ENCODE results near the gene TPM1. TPM values are rescaled to one million over a fixed set of nuclear protein-coding genes. Genes with fewer than 3 reads are reported as not detected.

The TPM1 gene
- total RNA-seq, 3 donors from 2014 or later, result 333 to 609 (median 575) TPM

DNA sequence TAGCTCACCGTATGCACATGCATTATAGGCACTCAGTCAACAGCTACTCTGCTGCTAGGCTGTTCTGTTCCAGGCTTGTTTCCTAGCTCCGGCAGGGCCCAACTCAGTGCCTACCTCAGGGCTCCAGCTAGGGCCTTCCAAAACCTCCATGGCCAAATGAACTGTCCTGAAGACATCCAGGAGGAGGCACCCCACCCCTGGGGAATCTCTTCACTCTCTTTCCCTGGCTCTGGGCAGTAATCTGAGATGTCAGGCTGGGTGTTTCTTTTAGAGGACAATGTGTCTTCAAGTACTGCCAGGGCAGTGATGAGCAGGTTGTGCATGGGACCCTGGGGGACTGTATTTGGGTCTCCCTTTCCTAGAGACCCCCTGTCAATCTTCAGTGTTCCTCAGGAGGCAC, 38.3 kb upstream of the TPM1 start:
- H3K36me3 ChIP-seq, result no peaks in the 10 kb centered on the region
- no peaks in the 10 kb centered on the region for H3K27me3 ChIP-seq
- H3K4me3 ChIP-seq, result no peak overlapping the region
- DNase-seq (ENCODE audit: low spot score in 2 of 2), result no peak
- no peaks in the 10 kb centered on the region for H3K9me3 ChIP-seq
- no peaks in the 10 kb centered on the region for H3K4me1 ChIP-seq
- TF ChIP-seq, protein P1, sequence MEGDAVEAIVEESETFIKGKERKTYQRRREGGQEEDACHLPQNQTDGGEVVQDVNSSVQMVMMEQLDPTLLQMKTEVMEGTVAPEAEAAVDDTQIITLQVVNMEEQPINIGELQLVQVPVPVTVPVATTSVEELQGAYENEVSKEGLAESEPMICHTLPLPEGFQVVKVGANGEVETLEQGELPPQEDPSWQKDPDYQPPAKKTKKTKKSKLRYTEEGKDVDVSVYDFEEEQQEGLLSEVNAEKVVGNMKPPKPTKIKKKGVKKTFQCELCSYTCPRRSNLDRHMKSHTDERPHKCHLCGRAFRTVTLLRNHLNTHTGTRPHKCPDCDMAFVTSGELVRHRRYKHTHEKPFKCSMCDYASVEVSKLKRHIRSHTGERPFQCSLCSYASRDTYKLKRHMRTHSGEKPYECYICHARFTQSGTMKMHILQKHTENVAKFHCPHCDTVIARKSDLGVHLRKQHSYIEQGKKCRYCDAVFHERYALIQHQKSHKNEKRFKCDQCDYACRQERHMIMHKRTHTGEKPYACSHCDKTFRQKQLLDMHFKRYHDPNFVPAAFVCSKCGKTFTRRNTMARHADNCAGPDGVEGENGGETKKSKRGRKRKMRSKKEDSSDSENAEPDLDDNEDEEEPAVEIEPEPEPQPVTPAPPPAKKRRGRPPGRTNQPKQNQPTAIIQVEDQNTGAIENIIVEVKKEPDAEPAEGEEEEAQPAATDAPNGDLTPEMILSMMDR (IDR thresholded peaks at IDR 0.05), result no peak
- intact Hi-C loops (cut with DNase I; ENCODE audit: low total_unique reads), result no loop called here
- no peak overlapping the region for H3K27ac ChIP-seq

DNA sequence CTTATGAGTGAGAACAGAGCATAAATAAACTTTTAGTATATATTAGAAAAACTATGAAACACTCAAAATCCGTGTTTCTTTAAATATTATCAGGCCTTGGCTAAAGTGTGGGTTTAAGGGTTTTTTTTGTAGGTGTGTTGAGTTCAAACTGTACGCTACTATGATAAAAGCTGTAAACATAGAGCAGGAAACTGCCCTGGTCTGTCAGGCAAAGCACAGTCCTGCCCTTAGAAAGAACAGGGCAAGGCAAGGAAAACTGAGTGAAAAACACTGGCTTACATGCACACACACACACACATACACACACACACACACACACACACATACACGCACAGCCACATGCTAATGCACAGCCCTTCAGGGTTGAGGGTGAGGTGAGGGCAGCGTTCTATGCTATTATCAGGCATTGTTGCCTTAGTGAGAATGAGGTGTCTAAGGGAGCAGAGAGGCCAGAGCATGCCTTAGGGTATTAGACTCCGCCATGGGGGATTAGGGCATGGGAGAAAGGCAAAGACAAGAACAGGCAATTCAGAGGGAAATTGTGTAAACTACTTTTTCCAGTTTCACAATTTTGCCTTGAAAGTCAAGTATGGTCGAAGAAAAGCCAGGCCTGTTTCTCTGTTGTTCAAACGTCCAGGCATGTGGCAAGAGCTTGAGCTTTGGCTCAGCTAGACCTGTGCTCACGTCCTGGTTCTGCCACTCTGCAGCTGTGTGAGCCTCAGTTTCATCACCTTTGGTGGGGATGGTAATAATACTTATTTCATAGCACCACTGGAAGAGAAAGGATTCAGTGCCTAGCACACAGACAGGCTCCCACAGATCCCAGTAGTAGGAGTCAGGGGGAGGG, 36.3 kb upstream of the TPM1 start:
- no peaks in the 10 kb centered on the region for H3K36me3 ChIP-seq
- no peak for TF ChIP-seq POLR2A (IDR thresholded peaks at IDR 0.05)
- no peak for TF ChIP-seq POLR2AphosphoS5 (IDR thresholded peaks at IDR 0.05)
- TF ChIP-seq, protein P1 (IDR thresholded peaks at IDR 0.05), result no peak
- no peak overlapping the region for H3K4me3 ChIP-seq
- intact Hi-C loops (cut with DNase I; ENCODE audit: low total_unique reads), result no loop called here
- H3K27me3 ChIP-seq, result no peaks in the 10 kb centered on the region
- DNase-seq (ENCODE audit: low spot score in 2 of 2), result no peak
- H3K27ac ChIP-seq, result no peak overlapping the region
- H3K4me1 ChIP-seq, result no peaks in the 10 kb centered on the region
- no peaks in the 10 kb centered on the region for H3K9me3 ChIP-seq

DNA sequence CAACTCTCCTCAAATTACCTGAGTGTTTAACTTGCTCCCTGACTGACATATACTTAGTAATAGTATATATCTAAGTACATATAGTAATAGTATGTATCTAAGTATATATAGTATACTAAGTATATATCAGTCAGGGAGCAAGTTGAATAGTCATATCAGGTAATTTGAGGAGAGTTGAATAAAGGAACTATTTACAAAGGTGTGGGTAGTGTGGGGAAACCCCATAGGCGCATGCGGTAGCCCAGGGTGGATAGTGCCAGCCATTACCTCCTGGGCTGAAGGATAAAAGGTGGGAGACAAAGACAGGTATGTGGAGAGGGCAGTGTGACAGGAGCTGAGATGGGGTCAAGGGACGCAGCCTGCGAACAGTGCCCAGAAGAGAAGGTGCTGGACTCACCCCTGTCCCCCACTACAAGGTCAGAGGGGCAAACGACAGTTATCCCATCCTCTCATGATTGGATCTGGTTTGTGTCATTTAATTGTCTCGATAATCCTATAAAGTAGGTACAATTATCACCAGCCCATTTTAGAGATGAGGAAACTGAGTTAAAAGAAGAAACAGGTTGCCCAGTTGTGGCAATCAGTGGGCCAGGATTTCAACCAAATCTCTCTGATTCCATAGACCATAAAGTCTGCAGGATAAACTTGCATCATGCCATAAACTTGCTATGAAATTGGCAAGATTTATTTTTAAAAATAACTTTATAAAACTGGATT, 34.1 kb upstream of the TPM1 start:
- Histone ChIP-seq H3K9me3 (no peaks in the 10 kb centered on the region), H3K4me1 (no peaks in the 10 kb centered on the region), H3K27me3 (no peaks in the 10 kb centered on the region), H3K27ac (no peak overlapping the region), H3K4me3 (no peak overlapping the region), H3K36me3 (no peaks in the 10 kb centered on the region)
- intact Hi-C loops (cut with DNase I; ENCODE audit: low total_unique reads), result no loop called here
- no peak for DNase-seq (ENCODE audit: low spot score in 2 of 2)
- TF ChIP-seq, protein P1 (IDR thresholded peaks at IDR 0.05), result no peak
- TF ChIP-seq POLR2AphosphoS5 (IDR thresholded peaks at IDR 0.05) (no peak), POLR2A (IDR thresholded peaks at IDR 0.05) (no peak)

DNA sequence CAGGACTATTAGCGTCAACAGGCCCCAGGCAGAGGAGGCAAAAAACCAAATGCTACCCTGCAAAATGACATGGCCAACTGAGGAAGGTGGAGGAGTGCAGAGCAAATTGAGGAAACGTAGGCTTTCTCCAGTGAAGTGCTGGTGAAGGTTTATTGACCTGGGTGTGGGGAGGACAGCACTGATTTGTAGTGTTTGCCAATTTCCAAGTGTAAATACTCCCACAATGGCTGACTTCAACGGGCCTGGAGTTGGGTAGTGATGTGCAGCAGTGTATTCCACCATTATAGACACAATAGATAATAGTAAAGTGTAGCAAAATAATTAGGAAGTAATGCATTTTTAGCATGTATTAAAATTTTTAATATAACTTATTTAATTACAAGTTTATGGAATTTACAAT, 32.2 kb upstream of the TPM1 start:
- no peaks in the 10 kb centered on the region for H3K9me3 ChIP-seq
- no peak for TF ChIP-seq POLR2AphosphoS5 (IDR thresholded peaks at IDR 0.05)
- TF ChIP-seq, protein P1 (IDR thresholded peaks at IDR 0.05), result no peak
- TF ChIP-seq POLR2A (IDR thresholded peaks at IDR 0.05), result no peak
- H3K4me1 ChIP-seq, result no peaks in the 10 kb centered on the region
- H3K27me3 ChIP-seq, result no peaks in the 10 kb centered on the region
- no peaks in the 10 kb centered on the region for H3K36me3 ChIP-seq
- H3K27ac ChIP-seq, result no peak overlapping the region
- DNase-seq (ENCODE audit: low spot score in 2 of 2), result no peak
- intact Hi-C loops (cut with DNase I; ENCODE audit: low total_unique reads), result no loop called here
- H3K4me3 ChIP-seq, result no peak overlapping the region

Data from breast epithelium (tissue), 4 donors.